ENCODE data around the gene PRSS22. TPM values are rescaled to one million over a fixed set of nuclear protein-coding genes. Genes with fewer than 3 reads are reported as not detected.

Gene PRSS22
- total RNA-seq, 1 donor: 0.21 TPM

- Histone ChIP-seq H3K9me3 (ENCODE audit: low read depth, low read length) (no peaks in the 10 kb centered on the region), H3K4me1 (ENCODE audit: insufficient read depth, low read length) (peaks cover 13% of the 10 kb centered on the region), H3K27me3 (ENCODE audit: insufficient read depth, low read length) (no peaks in the 10 kb centered on the region), H3K4me3 (ENCODE audit: low read length) (no peak overlapping the region)
These were observed 7.7 kb upstream of the PRSS22 start for GRCh38 chr16:2865651-2866050.

GRCh38 chr16:2860826-2861567 lies 3.0 kb upstream of the PRSS22 start:
- Histone ChIP-seq H3K27me3 (ENCODE audit: insufficient read depth, low read length) (peaks cover 13% of the 10 kb centered on the region), H3K4me3 (ENCODE audit: low read length) (no peak overlapping the region), H3K9me3 (ENCODE audit: low read depth, low read length) (no peaks in the 10 kb centered on the region), H3K4me1 (ENCODE audit: insufficient read depth, low read length) (no peaks in the 10 kb centered on the region)

GRCh38 chr16:2859686-2860265 lies 1.8 kb upstream of the PRSS22 start:
- peaks cover 13% of the 10 kb centered on the region for H3K27me3 ChIP-seq (ENCODE audit: insufficient read depth, low read length)
- no peaks in the 10 kb centered on the region for H3K4me1 ChIP-seq (ENCODE audit: insufficient read depth, low read length)
- H3K9me3 ChIP-seq (ENCODE audit: low read depth, low read length): no peaks in the 10 kb centered on the region
- no peak overlapping the region for H3K4me3 ChIP-seq (ENCODE audit: low read length)

GRCh38 chr16:2858245-2859025 lies 465 bp upstream of the PRSS22 start:
- no peak overlapping the region for H3K4me3 ChIP-seq (ENCODE audit: low read length)
- no peaks in the 10 kb centered on the region for H3K9me3 ChIP-seq (ENCODE audit: low read depth, low read length)
- peaks cover 13% of the 10 kb centered on the region for H3K27me3 ChIP-seq (ENCODE audit: insufficient read depth, low read length)
- H3K4me1 ChIP-seq (ENCODE audit: insufficient read depth, low read length): no peaks in the 10 kb centered on the region

GRCh38 chr16:2856686-2857450 lies 1.1 kb downstream of the PRSS22 start:
- Histone ChIP-seq H3K4me3 (ENCODE audit: low read length) (no peak overlapping the region), H3K9me3 (ENCODE audit: low read depth, low read length) (no peaks in the 10 kb centered on the region), H3K4me1 (ENCODE audit: insufficient read depth, low read length) (no peaks in the 10 kb centered on the region), H3K27me3 (ENCODE audit: insufficient read depth, low read length) (peaks cover 13% of the 10 kb centered on the region)

- H3K9me3 ChIP-seq (ENCODE audit: low read depth, low read length): no peaks in the 10 kb centered on the region
- peaks cover 13% of the 10 kb centered on the region for H3K27me3 ChIP-seq (ENCODE audit: insufficient read depth, low read length)
- no peak overlapping the region for H3K4me3 ChIP-seq (ENCODE audit: low read length)
- no peaks in the 10 kb centered on the region for H3K4me1 ChIP-seq (ENCODE audit: insufficient read depth, low read length)
These were observed 1.8 kb downstream of the PRSS22 start for GRCh38 chr16:2856061-2856670.

GRCh38 chr16:2855536-2855935 lies 2.4 kb downstream of the PRSS22 start:
- H3K9me3 ChIP-seq (ENCODE audit: low read depth, low read length): no peaks in the 10 kb centered on the region
- H3K27me3 ChIP-seq (ENCODE audit: insufficient read depth, low read length): peaks cover 13% of the 10 kb centered on the region
- H3K4me3 ChIP-seq (ENCODE audit: low read length): no peak overlapping the region
- no peaks in the 10 kb centered on the region for H3K4me1 ChIP-seq (ENCODE audit: insufficient read depth, low read length)

- Histone ChIP-seq H3K4me3 (ENCODE audit: low read length) (no peak overlapping the region), H3K27me3 (ENCODE audit: insufficient read depth, low read length) (peaks cover 13% of the 10 kb centered on the region), H3K4me1 (ENCODE audit: insufficient read depth, low read length) (no peaks in the 10 kb centered on the region), H3K9me3 (ENCODE audit: low read depth, low read length) (no peaks in the 10 kb centered on the region)
These were observed 3.2 kb downstream of the PRSS22 start for GRCh38 chr16:2854700-2855309.

GRCh38 chr16:2853531-2854073 lies 4.4 kb downstream of the PRSS22 start:
- Histone ChIP-seq H3K4me1 (ENCODE audit: insufficient read depth, low read length) (no peaks in the 10 kb centered on the region), H3K4me3 (ENCODE audit: low read length) (no peak overlapping the region), H3K27me3 (ENCODE audit: insufficient read depth, low read length) (peaks cover 9% of the 10 kb centered on the region), H3K9me3 (ENCODE audit: low read depth, low read length) (no peaks in the 10 kb centered on the region)

GRCh38 chr16:2852731-2853507 lies 5.1 kb downstream of the PRSS22 start:
- Histone ChIP-seq H3K27me3 (ENCODE audit: insufficient read depth, low read length) (peaks cover 3% of the 10 kb centered on the region), H3K4me1 (ENCODE audit: insufficient read depth, low read length) (no peaks in the 10 kb centered on the region), H3K9me3 (ENCODE audit: low read depth, low read length) (no peaks in the 10 kb centered on the region), H3K4me3 (ENCODE audit: low read length) (no peak overlapping the region)

- H3K4me1 ChIP-seq (ENCODE audit: insufficient read depth, low read length): no peaks in the 10 kb centered on the region
- no peaks in the 10 kb centered on the region for H3K9me3 ChIP-seq (ENCODE audit: low read depth, low read length)
- H3K4me3 ChIP-seq (ENCODE audit: low read length): no peak overlapping the region
- H3K27me3 ChIP-seq (ENCODE audit: insufficient read depth, low read length): no peaks in the 10 kb centered on the region
These were observed 5.8 kb downstream of the PRSS22 start for GRCh38 chr16:2852003-2852730.

GRCh38 chr16:2848933-2849725 lies 8.8 kb downstream of the PRSS22 start:
- Histone ChIP-seq H3K27me3 (ENCODE audit: insufficient read depth, low read length) (no peaks in the 10 kb centered on the region), H3K9me3 (ENCODE audit: low read depth, low read length) (no peaks in the 10 kb centered on the region), H3K4me1 (ENCODE audit: insufficient read depth, low read length) (no peaks in the 10 kb centered on the region), H3K4me3 (ENCODE audit: low read length) (no peak overlapping the region)

Data from mononuclear cell (primary cell).